ENCODE results near the gene HHEX.
"Not testable (repeated sequence)": the region's sequence is repeated elsewhere in the genome, so short reads cannot be mapped to it uniquely, and the experiment has no call there.

The HHEX gene

DNA sequence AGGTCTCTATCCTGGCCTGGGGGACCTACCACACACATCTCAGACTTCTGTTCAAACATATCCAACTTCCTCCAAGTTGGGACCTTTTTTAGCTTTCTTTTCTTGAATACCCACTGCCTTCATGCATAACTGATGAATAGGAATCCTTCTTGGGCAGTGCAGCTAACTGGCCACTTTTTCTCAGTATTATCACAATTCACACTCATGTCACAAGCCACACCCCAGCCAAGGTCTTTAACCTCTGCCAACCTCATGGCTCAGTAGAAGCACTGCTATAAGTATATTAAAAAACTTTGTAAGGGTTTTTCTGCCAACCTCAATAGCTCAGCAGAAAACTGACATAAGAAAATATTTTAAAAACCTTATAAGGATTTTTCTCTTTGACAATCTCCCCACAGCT lies 44.5 kb downstream of the HHEX start:
- no peaks in the 10 kb centered on the region for H3K36me3 ChIP-seq (replicated peaks; ENCODE audit: low read depth, low read length)
- 0 out of 2 replicates have a peak overlapping the region, but pooled peaks have one; percentile 69 for H2AFZ ChIP-seq (ENCODE audit: low read depth, low read length)
- TF ChIP-seq, protein P1, sequence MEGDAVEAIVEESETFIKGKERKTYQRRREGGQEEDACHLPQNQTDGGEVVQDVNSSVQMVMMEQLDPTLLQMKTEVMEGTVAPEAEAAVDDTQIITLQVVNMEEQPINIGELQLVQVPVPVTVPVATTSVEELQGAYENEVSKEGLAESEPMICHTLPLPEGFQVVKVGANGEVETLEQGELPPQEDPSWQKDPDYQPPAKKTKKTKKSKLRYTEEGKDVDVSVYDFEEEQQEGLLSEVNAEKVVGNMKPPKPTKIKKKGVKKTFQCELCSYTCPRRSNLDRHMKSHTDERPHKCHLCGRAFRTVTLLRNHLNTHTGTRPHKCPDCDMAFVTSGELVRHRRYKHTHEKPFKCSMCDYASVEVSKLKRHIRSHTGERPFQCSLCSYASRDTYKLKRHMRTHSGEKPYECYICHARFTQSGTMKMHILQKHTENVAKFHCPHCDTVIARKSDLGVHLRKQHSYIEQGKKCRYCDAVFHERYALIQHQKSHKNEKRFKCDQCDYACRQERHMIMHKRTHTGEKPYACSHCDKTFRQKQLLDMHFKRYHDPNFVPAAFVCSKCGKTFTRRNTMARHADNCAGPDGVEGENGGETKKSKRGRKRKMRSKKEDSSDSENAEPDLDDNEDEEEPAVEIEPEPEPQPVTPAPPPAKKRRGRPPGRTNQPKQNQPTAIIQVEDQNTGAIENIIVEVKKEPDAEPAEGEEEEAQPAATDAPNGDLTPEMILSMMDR (IDR thresholded peaks at IDR 0.05; ENCODE audit: low read depth, low read length) = no peak
- TF ChIP-seq EZH2phosphoT487 (IDR thresholded peaks at IDR 0.05; ENCODE audit: low read depth) = no peak
- peak overlapping the region; percentile 41; the same call in 1 of the 2 replicates for H3K4me2 ChIP-seq (ENCODE audit: low read length)
- H4K20me1 ChIP-seq (ENCODE audit: insufficient read depth, low read length) = no peaks in the 10 kb centered on the region
- H3K79me2 ChIP-seq (ENCODE audit: low read length) = no peaks in the 10 kb centered on the region
- H3K4me1 ChIP-seq (ENCODE audit: low read length) = peaks cover 72% of the 10 kb centered on the region
- H3K27me3 ChIP-seq (ENCODE audit: low read depth, low read length) = no peaks in the 10 kb centered on the region
- no peak overlapping the region for H3K4me3 ChIP-seq (ENCODE audit: low read length)
- H3K27ac ChIP-seq (ENCODE audit: low read length) = peak overlapping the region; percentile 88
- no peaks in the 10 kb centered on the region for H3K9me3 ChIP-seq (ENCODE audit: insufficient read depth, low read length)
- peak overlapping the region; percentile 43; the same call in 1 of the 2 replicates for H3K9ac ChIP-seq (ENCODE audit: low read length)

DNA sequence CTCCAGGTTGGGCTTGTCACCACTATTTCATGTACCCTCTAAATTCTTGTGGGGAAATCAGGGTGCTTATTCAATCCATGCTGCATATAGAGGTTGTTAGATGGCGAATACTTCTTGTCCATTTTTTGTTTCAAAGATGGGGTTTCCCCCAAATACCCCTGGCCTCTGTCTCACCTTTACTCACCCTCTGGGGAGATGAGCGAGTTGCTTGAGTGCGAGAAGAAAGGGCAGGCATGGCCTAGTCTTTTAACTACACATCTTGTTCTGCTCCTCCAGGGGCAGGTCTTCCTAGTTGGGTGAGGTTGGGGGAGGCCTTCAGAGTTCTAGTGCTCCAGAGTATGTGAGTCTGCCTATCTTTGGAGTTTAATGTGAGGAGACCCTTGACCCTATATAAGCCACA lies 46.2 kb downstream of the HHEX start:
- Histone ChIP-seq H3K9me3 (ENCODE audit: insufficient read depth, low read length) (no peaks in the 10 kb centered on the region), H3K4me2 (ENCODE audit: low read length) (peak overlapping the region; percentile 50), H3K4me3 (ENCODE audit: low read length) (peak overlapping the region; percentile 20; the same call in 1 of the 2 replicates), H3K36me3 (replicated peaks; ENCODE audit: low read depth, low read length) (no peaks in the 10 kb centered on the region), H4K20me1 (ENCODE audit: insufficient read depth, low read length) (no peaks in the 10 kb centered on the region), H2AFZ (ENCODE audit: low read depth, low read length) (no peak overlapping the region), H3K9ac (ENCODE audit: low read length) (peak overlapping the region; percentile 47; the same call in 1 of the 2 replicates), H3K27me3 (ENCODE audit: low read depth, low read length) (no peaks in the 10 kb centered on the region), H3K27ac (ENCODE audit: low read length) (peak overlapping the region; percentile 88), H3K79me2 (ENCODE audit: low read length) (no peaks in the 10 kb centered on the region), H3K4me1 (ENCODE audit: low read length) (peaks cover 68% of the 10 kb centered on the region)
- TF ChIP-seq, protein P1 (IDR thresholded peaks at IDR 0.05; ENCODE audit: low read depth, low read length) = no peak
- TF ChIP-seq EZH2phosphoT487 (IDR thresholded peaks at IDR 0.05; ENCODE audit: low read depth) = no peak

DNA sequence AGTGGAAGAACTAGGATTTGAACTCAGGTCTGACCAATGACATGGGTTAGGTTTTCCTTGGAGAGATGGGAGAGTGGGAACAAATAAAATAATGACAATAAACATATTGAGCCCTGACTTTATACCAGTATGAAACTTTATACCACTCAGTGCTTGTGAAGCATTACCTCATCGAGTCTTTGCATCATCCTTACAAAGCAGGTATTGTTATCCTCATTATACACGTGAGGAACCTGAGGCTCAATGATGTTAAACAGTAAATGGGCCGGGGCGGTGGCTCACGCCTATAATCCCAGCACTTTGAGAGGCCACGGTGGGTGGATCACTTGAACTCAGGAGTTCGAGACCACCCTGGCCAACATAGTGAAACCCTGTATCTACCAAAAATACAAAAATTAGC lies 47.7 kb downstream of the HHEX start:
- H3K9me3 ChIP-seq (ENCODE audit: insufficient read depth, low read length) = no peaks in the 10 kb centered on the region
- no peaks in the 10 kb centered on the region for H3K79me2 ChIP-seq (ENCODE audit: low read length)
- no peak overlapping the region for H3K4me3 ChIP-seq (ENCODE audit: low read length)
- no peak for TF ChIP-seq EZH2phosphoT487 (IDR thresholded peaks at IDR 0.05; ENCODE audit: low read depth)
- TF ChIP-seq, protein P1 (IDR thresholded peaks at IDR 0.05; ENCODE audit: low read depth, low read length) = no peak
- H3K4me1 ChIP-seq (ENCODE audit: low read length) = peaks cover 71% of the 10 kb centered on the region
- H3K36me3 ChIP-seq (replicated peaks; ENCODE audit: low read depth, low read length) = no peaks in the 10 kb centered on the region
- no peak overlapping the region for H2AFZ ChIP-seq (ENCODE audit: low read depth, low read length)
- no peak overlapping the region for H3K27ac ChIP-seq (ENCODE audit: low read length)
- no peak overlapping the region for H3K9ac ChIP-seq (ENCODE audit: low read length)
- no peak overlapping the region for H3K4me2 ChIP-seq (ENCODE audit: low read length)
- H3K27me3 ChIP-seq (ENCODE audit: low read depth, low read length) = no peaks in the 10 kb centered on the region
- H4K20me1 ChIP-seq (ENCODE audit: insufficient read depth, low read length) = no peaks in the 10 kb centered on the region

DNA sequence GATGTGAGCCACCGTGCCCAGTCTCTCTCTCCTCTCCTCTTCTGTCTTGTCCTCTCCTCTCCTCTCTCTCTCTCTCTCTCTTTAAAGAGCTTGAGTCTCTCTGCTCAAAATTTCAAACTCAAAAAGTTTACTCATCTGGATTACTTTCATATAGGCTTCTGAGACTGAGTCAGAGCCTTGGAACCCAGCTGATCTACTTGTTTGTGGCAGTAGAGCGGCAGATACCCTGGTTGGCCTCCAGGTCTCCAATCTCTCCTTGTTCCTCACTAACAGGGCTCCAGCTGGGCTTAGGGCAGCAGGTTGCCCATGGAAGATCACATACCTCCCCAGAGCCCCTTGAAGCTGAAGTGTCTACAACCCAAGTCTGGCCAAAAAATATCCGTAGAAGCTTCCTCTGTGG lies 51.0 kb downstream of the HHEX start:
- Histone ChIP-seq H3K9ac (ENCODE audit: low read length) (peak overlapping the region; percentile 67), H3K4me3 (ENCODE audit: low read length) (peak overlapping the region; percentile 34; the same call in 1 of the 2 replicates), H3K4me1 (ENCODE audit: low read length) (peaks cover 65% of the 10 kb centered on the region), H4K20me1 (ENCODE audit: insufficient read depth, low read length) (no peaks in the 10 kb centered on the region), H2AFZ (ENCODE audit: low read depth, low read length) (0 out of 2 replicates have a peak overlapping the region, but pooled peaks have one; percentile 4), H3K79me2 (ENCODE audit: low read length) (no peaks in the 10 kb centered on the region), H3K4me2 (ENCODE audit: low read length) (peak overlapping the region; percentile 69), H3K9me3 (ENCODE audit: insufficient read depth, low read length) (no peaks in the 10 kb centered on the region), H3K27me3 (ENCODE audit: low read depth, low read length) (no peaks in the 10 kb centered on the region), H3K27ac (ENCODE audit: low read length) (peak overlapping the region; percentile 99), H3K36me3 (replicated peaks; ENCODE audit: low read depth, low read length) (no peaks in the 10 kb centered on the region)
- TF ChIP-seq, protein P1 (IDR thresholded peaks at IDR 0.05; ENCODE audit: low read depth, low read length) = no peak
- TF ChIP-seq EZH2phosphoT487 (IDR thresholded peaks at IDR 0.05; ENCODE audit: low read depth) = no peak

DNA sequence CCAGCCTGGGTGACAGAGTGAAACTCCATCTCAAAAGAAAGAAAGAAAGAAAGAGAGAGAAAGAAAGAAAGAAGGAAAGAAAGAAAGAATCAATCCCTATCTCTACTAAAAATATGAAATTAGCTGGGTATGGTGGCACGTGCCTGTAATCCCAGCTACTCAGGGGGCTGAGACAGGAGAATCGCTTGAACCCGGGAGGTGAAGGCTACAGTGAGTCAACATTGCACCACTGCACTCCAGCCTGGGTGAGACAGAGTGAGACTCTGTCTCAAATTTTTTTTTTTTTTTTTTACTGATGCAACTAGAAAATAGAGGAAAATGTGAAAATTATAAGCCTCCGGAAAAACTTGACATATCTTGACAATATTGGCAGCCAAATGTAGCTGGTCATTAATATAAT lies 52.0 kb downstream of the HHEX start:
- Histone ChIP-seq H3K27ac (ENCODE audit: low read length) (peak overlapping the region; percentile 99), H3K4me2 (ENCODE audit: low read length) (peak overlapping the region; percentile 69), H3K4me3 (ENCODE audit: low read length) (peak overlapping the region; percentile 30; the same call in 1 of the 2 replicates), H3K9ac (ENCODE audit: low read length) (peak overlapping the region; percentile 67), H3K4me1 (ENCODE audit: low read length) (peaks cover 55% of the 10 kb centered on the region)
- not testable (repeated sequence) for H2AFZ ChIP-seq (ENCODE audit: low read depth, low read length); H3K27me3 ChIP-seq (ENCODE audit: low read depth, low read length); H4K20me1 ChIP-seq (ENCODE audit: insufficient read depth, low read length); H3K79me2 ChIP-seq (ENCODE audit: low read length); H3K9me3 ChIP-seq (ENCODE audit: insufficient read depth, low read length); H3K36me3 ChIP-seq (replicated peaks; ENCODE audit: low read depth, low read length)

Data from OCI-LY3 (cell line).